Cardiac muscle cell (in vitro differentiated cells and primary cell): ENCODE measurements around the gene ERFL. TPM values are rescaled to one million over a fixed set of nuclear protein-coding genes. Genes with fewer than 3 reads are reported as not detected.
"Not testable (repeated sequence)": the region's sequence is repeated elsewhere in the genome, so short reads cannot be mapped to it uniquely, and the experiment has no call there.

ENCODE experiments used
- DNase-seq, 2 donors: peaks; one replicate each; pipeline versions ENCODE4 v3.0.0 to v3.0.0-alpha.2; 2010 to 2017; ENCODE audit warnings: low read depth in 1 of 2, low spot score in 1 of 2
- H3K27ac ChIP-seq: fragments of 200-600 bp; sonication (generic); 2 replicates; pipeline ENCODE4 v1.5.1; 2016
- H3K27me3 ChIP-seq: fragments of 200-600 bp; sonication (generic); 2 replicates; pipeline ENCODE4 v1.6.0; 2016; ENCODE audit warnings: control low read depth
- H3K36me3 ChIP-seq: fragments of 200-600 bp; sonication (generic); 2 replicates; pipeline ENCODE4 v1.5.1; 2016; ENCODE audit warnings: control low read depth
- H3K4me1 ChIP-seq: fragments of 200-600 bp; sonication (generic); 2 replicates; pipeline ENCODE4 v1.8.1; 2017; ENCODE audit warnings: low read depth, mild to moderate bottlenecking, mixed run types
- H3K4me3 ChIP-seq: fragments of 200-600 bp; sonication (generic); 2 replicates; pipeline ENCODE4 v1.5.1; 2016; ENCODE audit warnings: mild to moderate bottlenecking
- H3K9me3 ChIP-seq: fragments of 200-600 bp; sonication (generic); 2 replicates; pipeline ENCODE4 v1.5.1; 2017; ENCODE audit warnings: low read depth, mild to moderate bottlenecking, control low read depth
- CTCF ChIP-seq: IDR thresholded peaks from 2 replicates; pipeline ENCODE4 v1.5.1; 2012; ENCODE audit warnings: low read depth, mild to moderate bottlenecking, low read length
- polyA plus RNA-seq: library from polyadenylated mRNA; unstranded; fragments of >200 nt; fragmentation: Nextera tagmentation; extraction: Ambion mirVana; gene quantifications from 2 replicates; pipeline ENCODE4 v1.2.1, GENCODE V29; 2016
- total RNA-seq: library from RNA; depleted of rRNA; stranded (reverse); fragments of >200 nt; gene quantifications from 2 replicates; pipeline ENCODE4 v1.2.3, GENCODE V29; 2016

ERFL gene
- total and polyA plus RNA-seq, 2 experiments from 2014 or later: 0.06 to 1.0 TPM

- no peak overlapping the region for H3K27ac ChIP-seq
- H3K9me3 ChIP-seq: no peaks in the 10 kb centered on the region
- no peaks in the 10 kb centered on the region for H3K4me1 ChIP-seq
- no peak for TF ChIP-seq CTCF
- H3K4me3 ChIP-seq: peak overlapping the region; percentile 32
- DNase-seq: no peak
- no peaks in the 10 kb centered on the region for H3K36me3 ChIP-seq
- H3K27me3 ChIP-seq: peaks cover 49% of the 10 kb centered on the region
These were observed 12.6 kb upstream of the ERFL start for GRCh38 chr19:41940731-41941409.

- Histone ChIP-seq H3K27ac (no peak overlapping the region), H3K27me3 (peaks cover 57% of the 10 kb centered on the region), H3K4me1 (no peaks in the 10 kb centered on the region), H3K4me3 (peak overlapping the region; percentile 32), H3K36me3 (no peaks in the 10 kb centered on the region), H3K9me3 (no peaks in the 10 kb centered on the region)
- peak in 1 of 2 donors; percentile 14 for DNase-seq
- TF ChIP-seq CTCF: no peak
These were observed 11.8 kb upstream of the ERFL start for GRCh38 chr19:41939861-41940730.

DNA sequence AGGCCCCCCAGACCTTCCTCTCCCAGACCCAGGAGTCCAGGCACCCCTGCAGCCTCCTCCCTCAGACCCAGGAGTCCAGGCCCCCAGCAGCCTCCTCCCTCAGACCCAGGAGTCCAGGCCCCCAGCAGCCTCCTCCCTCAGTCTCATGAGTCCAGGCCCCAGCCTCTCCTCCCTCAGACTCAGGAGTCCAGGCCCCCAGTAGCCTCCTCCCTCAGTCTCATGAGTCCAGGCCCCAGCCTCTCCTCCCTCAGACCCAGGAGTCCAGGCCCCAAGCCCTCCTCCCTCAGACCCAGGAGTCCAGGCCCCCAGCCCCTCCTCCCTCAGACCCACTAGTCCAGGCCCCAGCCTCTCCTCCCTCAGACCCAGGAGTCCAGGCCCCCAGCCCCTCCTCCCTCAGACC, 11.0 kb upstream of the ERFL start:
- H3K27ac ChIP-seq, DNase-seq, H3K4me3 ChIP-seq, H3K36me3 ChIP-seq, H3K9me3 ChIP-seq, H3K4me1 ChIP-seq: not testable (repeated sequence)
- H3K27me3 ChIP-seq: peaks cover 62% of the 10 kb centered on the region

GRCh38 chr19:41937525-41938468, 9.5 kb upstream of the ERFL start:
- Histone ChIP-seq H3K9me3 (no peaks in the 10 kb centered on the region), H3K36me3 (no peaks in the 10 kb centered on the region), H3K4me3 (no peak overlapping the region), H3K27me3 (peaks cover 76% of the 10 kb centered on the region), H3K4me1 (no peaks in the 10 kb centered on the region), H3K27ac (no peak overlapping the region)
- no peak for DNase-seq
- no peak for TF ChIP-seq CTCF

- Histone ChIP-seq H3K36me3 (no peaks in the 10 kb centered on the region), H3K4me3 (no peak overlapping the region), H3K27ac (no peak overlapping the region), H3K27me3 (peaks cover 84% of the 10 kb centered on the region), H3K9me3 (no peaks in the 10 kb centered on the region), H3K4me1 (no peaks in the 10 kb centered on the region)
- DNase-seq: no peak
- no peak for TF ChIP-seq CTCF
These were observed 8.7 kb upstream of the ERFL start for GRCh38 chr19:41936961-41937360.
